ENCODE measurements around the gene FALEC. TPM values are rescaled to one million over a fixed set of nuclear protein-coding genes. Genes with fewer than 3 reads are reported as not detected.

The FALEC gene
- total RNA-seq, 1 donor from 2014 or later, result not detected

- TF ChIP-seq CTCF (conservative IDR thresholded peaks at IDR 0.05; ENCODE audit: low read depth, low read length), result no peak
- no peak for DNase-seq (ENCODE audit: low read depth)
- no peak overlapping the region for H3K4me3 ChIP-seq (ENCODE audit: low read depth, low read length)
Observed at GRCh38 chr1:150582371-150582770, 66.8 kb downstream of the FALEC start.

Other genes starting within 250 kb of the FALEC start
- gene APH1A, start 246.7 kb upstream of the FALEC start, total RNA-seq, result 135 and 136 TPM in 2 replicates
- gene C1orf54, start 243.0 kb upstream of the FALEC start, total RNA-seq, result 0.29 and 20.8 TPM in 2 replicates
- gene CIART, start 233.2 kb upstream of the FALEC start, total RNA-seq, result 0.51 and 3.6 TPM in 2 replicates
- gene MRPS21, start 221.9 kb upstream of the FALEC start, total RNA-seq, result 55.5 and 76.9 TPM in 2 replicates
- gene PRPF3, start 194.2 kb upstream of the FALEC start, total RNA-seq, result 24.2 and 35.6 TPM in 2 replicates
- 8.1 and 8.6 TPM in 2 replicates for gene RPRD2, start 151.6 kb upstream of the FALEC start, total RNA-seq
- gene TARS2, start 28.3 kb upstream of the FALEC start, total RNA-seq, result 20.5 and 23.9 TPM in 2 replicates
- gene ECM1, start 7.6 kb upstream of the FALEC start, total RNA-seq, result 5.7 and 13.1 TPM in 2 replicates
- 0.80 and 7.3 TPM in 2 replicates for gene ADAMTSL4, start 33.7 kb downstream of the FALEC start, total RNA-seq
- gene MCL1, start 63.9 kb downstream of the FALEC start, total RNA-seq, result 144 and 162 TPM in 2 replicates
- gene ENSA, start 113.9 kb downstream of the FALEC start, total RNA-seq, result 159 and 225 TPM in 2 replicates
- 12.6 and 14.3 TPM in 2 replicates for gene GOLPH3L, start 181.4 kb downstream of the FALEC start, total RNA-seq
- gene HORMAD1, start 205.1 kb downstream of the FALEC start, total RNA-seq, result not detected in 2 replicates